ENCODE measurements around the gene PLOD2. TPM values are rescaled to one million over a fixed set of nuclear protein-coding genes. Genes with fewer than 3 reads are reported as not detected.

PLOD2 gene
- total RNA-seq, 1 experiment from 2014 or later: 36.6 TPM

DNA sequence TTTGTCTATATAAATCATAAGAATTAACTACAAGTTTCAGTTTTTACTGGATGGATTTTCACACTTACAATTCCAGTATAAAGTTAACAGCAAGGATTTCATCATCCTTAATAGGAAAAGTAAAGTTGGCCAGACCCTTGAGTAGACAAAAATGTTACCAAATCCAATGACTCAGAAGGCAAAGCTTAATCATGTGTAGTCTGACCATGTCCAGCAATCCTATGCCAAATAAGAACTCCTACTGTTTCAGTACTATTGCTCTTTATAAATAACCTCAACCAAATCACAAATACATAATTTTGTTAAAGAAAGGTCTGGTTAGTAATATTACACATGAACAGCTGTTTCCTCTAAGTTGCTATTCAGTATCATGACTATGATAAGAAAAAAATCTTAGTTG, 35.0 kb downstream of the PLOD2 start:
- H3K4me1 Mint-ChIP-seq: peaks cover 2% of the 10 kb centered on the region; the same call in 1 of the 2 replicates
- no peaks in the 10 kb centered on the region for H3K27me3 Mint-ChIP-seq (ENCODE audit: low read depth)
- H3K36me3 Mint-ChIP-seq: peaks cover 9% of the 10 kb centered on the region
- H3K4me3 Mint-ChIP-seq: no peak overlapping the region
- no peak for ATAC-seq
- 0 out of 2 replicates have a peak overlapping the region, but pooled peaks have one; percentile 84 for H3K27ac Mint-ChIP-seq
- POLR2A ChIA-PET: no interaction called here
- peak; percentile 82 for TF ChIP-seq GABPB1 (CRISPR knock-in tag; IDR thresholded peaks at IDR 0.05)
- TF ChIP-seq ETV6 (CRISPR knock-in tag; IDR thresholded peaks at IDR 0.05): no peak
- no peak for DNase-seq (ENCODE audit: low spot score)
- peaks cover 5% of the 10 kb centered on the region for H3K9me3 Mint-ChIP-seq
- CTCF ChIA-PET: no interaction called here

GRCh38 chr3:146124126-146124801, 36.7 kb downstream of the PLOD2 start:
- Mint-ChIP-seq H3K4me1 (peaks cover 2% of the 10 kb centered on the region; the same call in 1 of the 2 replicates), H3K4me3 (no peak overlapping the region), H3K27me3 (ENCODE audit: low read depth) (no peaks in the 10 kb centered on the region), H3K36me3 (peaks cover 25% of the 10 kb centered on the region), H3K27ac (no peak overlapping the region; the same call in 1 of the 2 replicates), H3K9me3 (peaks cover 11% of the 10 kb centered on the region)
- no peak for TF ChIP-seq AFF4 (CRISPR knock-in tag; IDR thresholded peaks at IDR 0.05; ENCODE audit: borderline replicate concordance)
- TF ChIP-seq NR3C1 (CRISPR knock-in tag; conservative IDR thresholded peaks at IDR 0.05; ENCODE audit: low read depth): no peak
- no peak for TF ChIP-seq JUN (CRISPR knock-in tag; IDR thresholded peaks at IDR 0.05)
- TF ChIP-seq RORB (CRISPR knock-in tag; IDR thresholded peaks at IDR 0.05): no peak
- TF ChIP-seq MXD4 (CRISPR knock-in tag; IDR thresholded peaks at IDR 0.05; ENCODE audit: borderline replicate concordance): no peak
- TF ChIP-seq PREB (CRISPR knock-in tag; IDR thresholded peaks at IDR 0.05; ENCODE audit: borderline replicate concordance): no peak
- TF ChIP-seq ZNF232 (CRISPR knock-in tag; IDR thresholded peaks at IDR 0.05): no peak
- TF ChIP-seq NR2C2 (CRISPR knock-in tag; IDR thresholded peaks at IDR 0.05): no peak
- no peak for DNase-seq (ENCODE audit: low spot score)
- ATAC-seq: no peak
- POLR2A ChIA-PET: no interaction called here
- CTCF ChIA-PET: interaction anchor here (0.6 kb wide), 1 partner anchor 290 kb away, joined by 3 read pairs; no protein-coding TSS in a partner anchor

DNA sequence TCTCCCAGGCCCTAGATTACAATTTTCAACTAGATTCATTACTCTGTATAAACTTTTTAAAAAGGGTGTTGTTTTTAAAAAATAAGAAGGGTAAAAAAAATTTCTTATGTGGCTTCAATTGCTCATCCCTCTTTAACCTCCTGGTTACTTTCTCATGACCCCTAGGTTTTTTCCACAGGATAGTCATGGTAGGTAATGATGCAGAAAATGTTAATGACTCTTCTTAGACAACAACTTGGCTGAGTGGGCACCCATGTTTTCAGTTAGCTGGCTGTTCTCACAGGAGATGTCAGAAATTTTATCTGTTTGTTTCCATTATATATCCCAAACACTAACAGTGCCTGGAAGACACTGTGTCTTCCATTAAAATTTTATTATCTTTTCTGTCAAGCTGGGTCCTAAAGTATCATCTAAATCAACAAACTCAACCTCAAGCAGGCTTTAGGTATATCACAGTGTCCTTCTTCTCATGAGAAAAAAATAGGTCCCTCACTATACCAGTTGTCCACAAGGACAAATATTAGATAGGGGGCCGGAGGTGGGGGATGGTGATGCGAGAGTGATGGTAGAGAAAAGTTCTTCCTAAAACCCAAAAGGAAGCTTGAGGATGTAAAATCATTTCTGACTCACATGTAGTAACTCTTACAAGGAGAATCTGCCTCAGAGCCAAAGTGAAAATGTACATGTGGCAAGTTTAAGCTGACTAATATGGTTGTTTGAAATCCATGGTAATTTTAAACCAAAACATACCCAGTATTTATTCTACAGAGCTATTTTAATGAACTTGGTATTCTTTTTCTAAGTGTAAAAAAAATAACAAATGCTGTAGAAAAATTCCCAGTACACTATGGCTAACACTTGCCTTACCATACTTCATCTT, 43.3 kb downstream of the PLOD2 start:
- CTCF ChIA-PET: no interaction called here
- H3K36me3 Mint-ChIP-seq: peaks cover 83% of the 10 kb centered on the region
- ATAC-seq: no peak
- TF ChIP-seq GABPB1 (CRISPR knock-in tag; IDR thresholded peaks at IDR 0.05) (no peak), NFYB (CRISPR knock-in tag; conservative IDR thresholded peaks at IDR 0.05; ENCODE audit: low read depth) (no peak), ZNF416 (CRISPR knock-in tag; IDR thresholded peaks at IDR 0.05) (no peak), E2F1 (CRISPR knock-in tag; IDR thresholded peaks at IDR 0.05) (no peak), EMX1 (CRISPR knock-in tag; IDR thresholded peaks at IDR 0.05) (no peak), JUN (CRISPR knock-in tag; IDR thresholded peaks at IDR 0.05) (no peak)
- TF ChIP-seq, protein P1, sequence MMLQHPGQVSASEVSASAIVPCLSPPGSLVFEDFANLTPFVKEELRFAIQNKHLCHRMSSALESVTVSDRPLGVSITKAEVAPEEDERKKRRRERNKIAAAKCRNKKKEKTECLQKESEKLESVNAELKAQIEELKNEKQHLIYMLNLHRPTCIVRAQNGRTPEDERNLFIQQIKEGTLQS (CRISPR knock-in tag; conservative IDR thresholded peaks at IDR 0.05): no peak
- TF ChIP-seq, protein P2, sequence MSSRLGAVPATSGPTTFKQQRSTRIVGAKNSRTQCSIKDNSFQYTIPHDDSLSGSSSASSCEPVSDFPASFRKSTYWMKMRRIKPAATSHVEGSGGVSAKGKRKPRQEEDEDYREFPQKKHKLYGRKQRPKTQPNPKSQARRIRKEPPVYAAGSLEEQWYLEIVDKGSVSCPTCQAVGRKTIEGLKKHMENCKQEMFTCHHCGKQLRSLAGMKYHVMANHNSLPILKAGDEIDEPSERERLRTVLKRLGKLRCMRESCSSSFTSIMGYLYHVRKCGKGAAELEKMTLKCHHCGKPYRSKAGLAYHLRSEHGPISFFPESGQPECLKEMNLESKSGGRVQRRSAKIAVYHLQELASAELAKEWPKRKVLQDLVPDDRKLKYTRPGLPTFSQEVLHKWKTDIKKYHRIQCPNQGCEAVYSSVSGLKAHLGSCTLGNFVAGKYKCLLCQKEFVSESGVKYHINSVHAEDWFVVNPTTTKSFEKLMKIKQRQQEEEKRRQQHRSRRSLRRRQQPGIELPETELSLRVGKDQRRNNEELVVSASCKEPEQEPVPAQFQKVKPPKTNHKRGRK (CRISPR knock-in tag; IDR thresholded peaks at IDR 0.05; ENCODE audit: borderline replicate concordance): no peak
- TF ChIP-seq, protein P3, sequence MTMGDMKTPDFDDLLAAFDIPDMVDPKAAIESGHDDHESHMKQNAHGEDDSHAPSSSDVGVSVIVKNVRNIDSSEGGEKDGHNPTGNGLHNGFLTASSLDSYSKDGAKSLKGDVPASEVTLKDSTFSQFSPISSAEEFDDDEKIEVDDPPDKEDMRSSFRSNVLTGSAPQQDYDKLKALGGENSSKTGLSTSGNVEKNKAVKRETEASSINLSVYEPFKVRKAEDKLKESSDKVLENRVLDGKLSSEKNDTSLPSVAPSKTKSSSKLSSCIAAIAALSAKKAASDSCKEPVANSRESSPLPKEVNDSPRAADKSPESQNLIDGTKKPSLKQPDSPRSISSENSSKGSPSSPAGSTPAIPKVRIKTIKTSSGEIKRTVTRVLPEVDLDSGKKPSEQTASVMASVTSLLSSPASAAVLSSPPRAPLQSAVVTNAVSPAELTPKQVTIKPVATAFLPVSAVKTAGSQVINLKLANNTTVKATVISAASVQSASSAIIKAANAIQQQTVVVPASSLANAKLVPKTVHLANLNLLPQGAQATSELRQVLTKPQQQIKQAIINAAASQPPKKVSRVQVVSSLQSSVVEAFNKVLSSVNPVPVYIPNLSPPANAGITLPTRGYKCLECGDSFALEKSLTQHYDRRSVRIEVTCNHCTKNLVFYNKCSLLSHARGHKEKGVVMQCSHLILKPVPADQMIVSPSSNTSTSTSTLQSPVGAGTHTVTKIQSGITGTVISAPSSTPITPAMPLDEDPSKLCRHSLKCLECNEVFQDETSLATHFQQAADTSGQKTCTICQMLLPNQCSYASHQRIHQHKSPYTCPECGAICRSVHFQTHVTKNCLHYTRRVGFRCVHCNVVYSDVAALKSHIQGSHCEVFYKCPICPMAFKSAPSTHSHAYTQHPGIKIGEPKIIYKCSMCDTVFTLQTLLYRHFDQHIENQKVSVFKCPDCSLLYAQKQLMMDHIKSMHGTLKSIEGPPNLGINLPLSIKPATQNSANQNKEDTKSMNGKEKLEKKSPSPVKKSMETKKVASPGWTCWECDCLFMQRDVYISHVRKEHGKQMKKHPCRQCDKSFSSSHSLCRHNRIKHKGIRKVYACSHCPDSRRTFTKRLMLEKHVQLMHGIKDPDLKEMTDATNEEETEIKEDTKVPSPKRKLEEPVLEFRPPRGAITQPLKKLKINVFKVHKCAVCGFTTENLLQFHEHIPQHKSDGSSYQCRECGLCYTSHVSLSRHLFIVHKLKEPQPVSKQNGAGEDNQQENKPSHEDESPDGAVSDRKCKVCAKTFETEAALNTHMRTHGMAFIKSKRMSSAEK (CRISPR knock-in tag; IDR thresholded peaks at IDR 0.05; ENCODE audit: borderline replicate concordance): no peak

More for the DNA sequence above, 43.3 kb downstream of the PLOD2 start:
- Mint-ChIP-seq H3K4me1 (no peaks in the 10 kb centered on the region), H3K9me3 (peaks cover 60% of the 10 kb centered on the region), H3K27ac (no peak overlapping the region), H3K27me3 (ENCODE audit: low read depth) (no peaks in the 10 kb centered on the region), H3K4me3 (no peak overlapping the region)
- no peak for DNase-seq (ENCODE audit: low spot score)
- POLR2A ChIA-PET: no interaction called here
